ENCODE results near the gene SHFL. TPM values are rescaled to one million over a fixed set of nuclear protein-coding genes. Genes with fewer than 3 reads are reported as not detected.

The SHFL gene
- 6.4 to 8.6 TPM (median 7.5 TPM) in 5 replicates for total RNA-seq (2022; extraction: Qiagen RNA extraction; ENCODE audit: low read depth)

GRCh38 chr19:10085641-10086590, at the start of gene SHFL:
TSS of gene SHFL (plus strand) at chr19:10086317. CDS start at chr19:10086428, 111 bp downstream.

GRCh38 chr19:10106100-10106936, 20.2 kb downstream of the SHFL start, which contains the start of gene PPAN:
TSS of gene PPAN (plus strand) at chr19:10106362. CDS start at chr19:10106395, 33 bp downstream.

GRCh38 chr19:10111405-10111811, 25.3 kb downstream of the SHFL start, which contains the start of gene P2RY11:
TSS of gene P2RY11 (plus strand) at chr19:10111693. CDS start at chr19:10111722, 29 bp downstream.

Other genes with a start within 250 kb of the SHFL start
- gene OLFM2, start 149.8 kb upstream of the SHFL start, total RNA-seq (2022; extraction: Qiagen RNA extraction; ENCODE audit: low read depth) = 8.6 to 12.8 TPM (median 10.4 TPM) in 5 replicates
- gene COL5A3, start 75.8 kb upstream of the SHFL start, total RNA-seq (2022; extraction: Qiagen RNA extraction; ENCODE audit: low read depth) = 2.6 to 3.6 TPM (median 3.3 TPM) in 5 replicates
- gene RDH8, start 72.8 kb upstream of the SHFL start, total RNA-seq (2022; extraction: Qiagen RNA extraction; ENCODE audit: low read depth) = 0.14 to 0.31 TPM (median 0.28 TPM) in 4 of 5 replicates, not detected in the other
- gene ANGPTL6, start 16.4 kb downstream of the SHFL start, total RNA-seq (2022; extraction: Qiagen RNA extraction; ENCODE audit: low read depth) = 0.06 to 0.23 TPM (median 0.09 TPM) in 3 of 5 replicates, not detected in the others
- gene PPAN, start 20.0 kb downstream of the SHFL start, total RNA-seq (2022; extraction: Qiagen RNA extraction; ENCODE audit: low read depth) = 42.9 to 59.9 TPM (median 49.7 TPM) in 5 replicates
- 5.2 to 10.9 TPM (median 7.6 TPM) in 5 replicates for gene P2RY11, start 25.4 kb downstream of the SHFL start, total RNA-seq (2022; extraction: Qiagen RNA extraction; ENCODE audit: low read depth)
- 151 to 181 TPM (median 159 TPM) in 5 replicates for gene EIF3G, start 33.6 kb downstream of the SHFL start, total RNA-seq (2022; extraction: Qiagen RNA extraction; ENCODE audit: low read depth)
- 52.7 to 62.9 TPM (median 60.8 TPM) in 5 replicates for gene DNMT1, start 108.6 kb downstream of the SHFL start, total RNA-seq (2022; extraction: Qiagen RNA extraction; ENCODE audit: low read depth)
- gene S1PR2, start 145.0 kb downstream of the SHFL start, total RNA-seq (2022; extraction: Qiagen RNA extraction; ENCODE audit: low read depth) = 0.73 to 1.1 TPM (median 0.81 TPM) in 5 replicates
- 58.5 to 83.8 TPM (median 72.0 TPM) in 5 replicates for gene MRPL4, start 165.9 kb downstream of the SHFL start, total RNA-seq (2022; extraction: Qiagen RNA extraction; ENCODE audit: low read depth)
- gene ICAM1, start 184.8 kb downstream of the SHFL start, total RNA-seq (2022; extraction: Qiagen RNA extraction; ENCODE audit: low read depth) = 3.4 to 5.5 TPM (median 4.2 TPM) in 5 replicates
- gene ICAM4, start 200.6 kb downstream of the SHFL start, total RNA-seq (2022; extraction: Qiagen RNA extraction; ENCODE audit: low read depth) = 0.09 TPM in 1 of 5 replicates, not detected in the others
- 0.34 to 1.1 TPM (median 0.61 TPM) in 5 replicates for gene ICAM5, start 203.6 kb downstream of the SHFL start, total RNA-seq (2022; extraction: Qiagen RNA extraction; ENCODE audit: low read depth)
- 1.1 to 2.2 TPM (median 1.9 TPM) in 5 replicates for gene ZGLP1, start 223.5 kb downstream of the SHFL start, total RNA-seq (2022; extraction: Qiagen RNA extraction; ENCODE audit: low read depth)
- 22.7 to 31.5 TPM (median 31.3 TPM) in 5 replicates for gene FDX2, start 229.7 kb downstream of the SHFL start, total RNA-seq (2022; extraction: Qiagen RNA extraction; ENCODE audit: low read depth)
- gene RAVER1, start 247.2 kb downstream of the SHFL start, total RNA-seq (2022; extraction: Qiagen RNA extraction; ENCODE audit: low read depth) = 20.8 to 29.6 TPM (median 28.0 TPM) in 5 replicates

Data from A549 treated with GW870086 at 1 μM for 4 hours (cell line).